ENCODE measurements around the gene PCGF3.

GRCh38 chr4:730511-730910 is 24.9 kb downstream of the PCGF3 start:
- TF ChIP-seq CTCF (IDR thresholded peaks at IDR 0.05 in 2 of 3, conservative IDR thresholded peaks at IDR 0.05 in 1 of 3; ENCODE audit: borderline replicate concordance in 1 of 3, insufficient read depth in 1 of 3, low read depth in 2 of 3, low read length in 2 of 3), result no peak
- TF ChIP-seq RAD21 (IDR thresholded peaks at IDR 0.05; ENCODE audit: low read depth), result no peak
- TF ChIP-seq ZNF274 (IDR thresholded peaks at IDR 0.05; ENCODE audit: low read depth, low read length), result no peak
- TF ChIP-seq CEBPB (IDR thresholded peaks at IDR 0.05; ENCODE audit: low read depth), result no peak
- no peak for TF ChIP-seq JUND (IDR thresholded peaks at IDR 0.05)
